HL-60 (cell line): Measurements from ENCODE around the gene RAP1B.

ENCODE experiments used
- DNase-seq, 2 experiments: peaks; one replicate each; pipeline ENCODE4 v3.0.0-alpha.2; 2010 to 2020; ENCODE audit warnings: low read depth in 1 of 2, low spot score in 1 of 2
- H3K27ac ChIP-seq: fragments of 250-450 bp; sonication (Bioruptor Pico); replicated peaks from 2 replicates; pipeline ENCODE4 v1.5.1; 2020; ENCODE audit warnings: mild to moderate bottlenecking, moderate library complexity
- H3K27me3 ChIP-seq: fragments of 250-450 bp; sonication (Bioruptor Pico); 2 replicates; pipeline ENCODE4 v1.5.1; 2021; ENCODE audit warnings: mild to moderate bottlenecking, moderate library complexity; ENCODE audit not compliant: insufficient read depth, poor library complexity, severe bottlenecking
- H3K4me3 ChIP-seq: replicated peaks from 2 replicates; pipeline ENCODE4 v1.5.1; 2011; ENCODE audit warnings: mild to moderate bottlenecking, control low read depth, low read length; ENCODE audit not compliant: insufficient read depth
- CTCF ChIP-seq: IDR thresholded peaks from one replicate; pipeline ENCODE4 v1.5.1; 2011; ENCODE audit warnings: low read length, control low read depth, inconsistent platforms; ENCODE audit not compliant: insufficient read depth
- GABPA ChIP-seq: IDR thresholded peaks from 2 replicates; pipeline ENCODE4 v1.6.1; 2012; ENCODE audit warnings: low read depth
- POLR2AphosphoS5 ChIP-seq: IDR thresholded peaks from 2 replicates; pipeline ENCODE4 v1.6.1; 2012; ENCODE audit warnings: low read depth
- REST ChIP-seq: IDR thresholded peaks from 2 replicates; pipeline ENCODE4 v1.6.1; 2012; ENCODE audit warnings: low read depth; ENCODE audit not compliant: insufficient replicate concordance
- SPI1 ChIP-seq: IDR thresholded peaks from 2 replicates; pipeline ENCODE4 v1.6.1; 2012; ENCODE audit warnings: low read depth, mild to moderate bottlenecking, borderline replicate concordance

RAP1B gene

GRCh38 chr12:68646484-68646883, 35.8 kb downstream of the RAP1B start:
- no peaks in the 10 kb centered on the region for H3K27me3 ChIP-seq
- no peak overlapping the region for H3K4me3 ChIP-seq
- TF ChIP-seq CTCF (no peak), POLR2AphosphoS5 (no peak), REST (no peak), SPI1 (no peak), GABPA (no peak)
- DNase-seq: no peak
- H3K27ac ChIP-seq: no peak overlapping the region

- Histone ChIP-seq H3K27me3 (no peaks in the 10 kb centered on the region), H3K4me3 (no peak overlapping the region), H3K27ac (peak overlapping the region; percentile 16; the same call in 1 of the 2 replicates)
- no peak for TF ChIP-seq POLR2AphosphoS5
- no peak for TF ChIP-seq CTCF
- TF ChIP-seq GABPA: no peak
- no peak for TF ChIP-seq REST
- TF ChIP-seq SPI1: no peak
- DNase-seq: no peak
These were observed 36.8 kb downstream of the RAP1B start for GRCh38 chr12:68647507-68647906.

DNA sequence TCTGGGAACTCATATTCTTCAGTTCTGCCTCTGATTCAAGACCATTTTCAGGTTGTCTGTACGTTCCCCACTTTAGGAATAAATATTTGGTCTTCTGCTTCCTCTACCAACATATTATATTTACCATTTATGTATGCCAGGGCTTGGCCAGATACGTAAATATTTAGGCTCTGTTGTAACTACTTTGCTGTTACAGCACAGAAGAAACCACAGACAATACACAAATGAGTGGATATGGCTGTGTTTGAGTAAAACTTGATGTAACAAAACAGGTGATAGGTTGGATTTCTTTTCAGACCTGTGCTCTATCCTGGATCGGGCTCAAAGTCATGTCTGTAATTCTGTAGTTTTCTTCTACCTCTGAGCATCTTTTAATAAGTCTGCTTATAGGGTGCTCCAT, 37.5 kb downstream of the RAP1B start:
- DNase-seq: no peak
- H3K27ac ChIP-seq: peak overlapping the region; percentile 16; the same call in 1 of the 2 replicates
- TF ChIP-seq CTCF: no peak
- TF ChIP-seq REST: no peak
- no peak for TF ChIP-seq SPI1
- no peak for TF ChIP-seq POLR2AphosphoS5
- TF ChIP-seq GABPA: no peak
- no peak overlapping the region for H3K4me3 ChIP-seq
- H3K27me3 ChIP-seq: no peaks in the 10 kb centered on the region
